GM23338 (cell line): ENCODE data around the gene FAM13A. TPM values are rescaled to one million over a fixed set of nuclear protein-coding genes. Genes with fewer than 3 reads are reported as not detected.

ENCODE experiments used
- ATAC-seq: fragments of 200-7000 bp; cut with Tn5 transposase; 3 replicates; pipeline ENCODE4 v1.9.1; 2020
- DNase-seq: peaks from one replicate; pipeline ENCODE4 v3.0.0-alpha.2; 2015; ENCODE audit warnings: low spot score
- H2AFZ ChIP-seq: fragments of 200-600 bp; sonication (generic); 2 replicates; pipeline ENCODE4 v1.8.0; 2016; ENCODE audit warnings: antibody characterized with exemption, mild to moderate bottlenecking, moderate library complexity
- H3F3A ChIP-seq: fragments of 200-600 bp; sonication (generic); replicated peaks from 2 replicates; pipeline ENCODE4 v1.8.0; 2017; ENCODE audit warnings: antibody characterized with exemption, mixed run types, low read depth
- H3K27ac ChIP-seq: fragments of 200-600 bp; sonication (generic); 2 replicates; pipeline ENCODE4 v1.6.1; 2016; ENCODE audit warnings: low read depth
- H3K27me3 ChIP-seq: fragments of 200-600 bp; sonication (generic); 2 replicates; pipeline ENCODE4 v1.8.0; 2016; ENCODE audit warnings: mild to moderate bottlenecking, mixed run types, moderate library complexity; ENCODE audit not compliant: insufficient read depth
- H3K36me3 ChIP-seq: fragments of 200-600 bp; sonication (generic); 2 replicates; pipeline ENCODE4 v1.8.0; 2016; ENCODE audit warnings: mild to moderate bottlenecking; ENCODE audit not compliant: insufficient read depth
- H3K4me1 ChIP-seq: fragments of 200-600 bp; sonication (generic); 2 replicates; pipeline ENCODE4 v1.8.0; 2016; ENCODE audit warnings: mild to moderate bottlenecking, moderate library complexity; ENCODE audit not compliant: insufficient read depth
- H3K4me2 ChIP-seq: fragments of 200-600 bp; sonication (generic); 2 replicates; pipeline ENCODE4 v1.7.1; 2017; ENCODE audit warnings: mixed run types
- H3K4me3 ChIP-seq: fragments of 200-600 bp; sonication (generic); 2 replicates; pipeline ENCODE4 v1.6.1; 2016; ENCODE audit warnings: mixed run types
- H3K79me2 ChIP-seq: fragments of 200-600 bp; sonication (generic); replicated peaks from 2 replicates; pipeline ENCODE4 v1.8.0; 2017; ENCODE audit warnings: mild to moderate bottlenecking; ENCODE audit not compliant: insufficient read depth
- H3K9me2 ChIP-seq: fragments of 200-600 bp; sonication (generic); 2 replicates; pipeline ENCODE4 v1.8.0; 2017; ENCODE audit not compliant: insufficient read depth
- H4K20me1 ChIP-seq: fragments of 200-600 bp; sonication (generic); replicated peaks from 2 replicates; pipeline ENCODE4 v1.8.0; 2017; ENCODE audit warnings: mild to moderate bottlenecking; ENCODE audit not compliant: insufficient read depth
- H3K27ac Mint-ChIP-seq: 2 replicates; pipeline ENCODE4 v1.8.0; 2020; ENCODE audit warnings: inconsistent platforms, mild to moderate bottlenecking, moderate library complexity, mixed read lengths
- H3K27me3 Mint-ChIP-seq: 3 replicates; pipeline ENCODE4 v1.8.0; 2022; ENCODE audit warnings: low read depth, mild to moderate bottlenecking, moderate library complexity, mixed read lengths, inconsistent platforms; ENCODE audit not compliant: insufficient read depth, poor library complexity
- H3K36me3 Mint-ChIP-seq: 3 replicates; pipeline ENCODE4 v1.8.0; 2021; ENCODE audit warnings: low read depth, mild to moderate bottlenecking, inconsistent platforms, moderate library complexity, mixed read lengths
- H3K4me1 Mint-ChIP-seq: 3 replicates; pipeline ENCODE4 v1.8.0; 2020; ENCODE audit warnings: mild to moderate bottlenecking, inconsistent platforms, mixed read lengths
- H3K4me3 Mint-ChIP-seq: 3 replicates; pipeline ENCODE4 v1.8.0; 2021; ENCODE audit warnings: moderate library complexity, mild to moderate bottlenecking, inconsistent platforms, mixed read lengths
- H3K9me3 Mint-ChIP-seq: 3 replicates; pipeline ENCODE4 v1.8.0; 2020; ENCODE audit warnings: moderate library complexity, mild to moderate bottlenecking, inconsistent platforms, mixed read lengths
- CTCF ChIP-seq, 2 experiments: fragments of 200-600 bp in 1 of 2; sonication (generic) in 1 of 2; conservative IDR thresholded peaks; 2 replicates each; pipeline versions ENCODE4 v1.5.1 to v1.6.1; 2016 to 2017; ENCODE audit warnings: antibody characterized with exemption in 2 of 2, low read depth in 2 of 2, mild to moderate bottlenecking in 2 of 2, moderate library complexity in 1 of 2
- EZH2 ChIP-seq: fragments of 200-600 bp; sonication (generic); IDR thresholded peaks from one replicate; pipeline ENCODE4 v1.8.0; 2017; ENCODE audit warnings: antibody characterized with exemption, mild to moderate bottlenecking, low read depth; ENCODE audit not compliant: unreplicated experiment
- EZH2phosphoT487 ChIP-seq: fragments of 200-600 bp; sonication (generic); IDR thresholded peaks from one replicate; pipeline ENCODE4 v1.8.1; 2018; ENCODE audit warnings: antibody characterized with exemption; ENCODE audit not compliant: unreplicated experiment
- JUNB ChIP-seq: IDR thresholded peaks from one replicate; pipeline ENCODE4 v1.6.1; 2016; ENCODE audit warnings: antibody characterized with exemption; ENCODE audit not compliant: unreplicated experiment
- NANOG ChIP-seq: IDR thresholded peaks from 2 replicates; pipeline ENCODE4 v1.6.1; 2016; ENCODE audit warnings: antibody characterized with exemption, borderline replicate concordance
- POLR2AphosphoS5 ChIP-seq: IDR thresholded peaks from 2 replicates; pipeline ENCODE4 v1.6.1; 2016; ENCODE audit warnings: antibody characterized with exemption, low read depth
- STAT1 ChIP-seq: IDR thresholded peaks from one replicate; pipeline ENCODE4 v1.6.1; 2016; ENCODE audit warnings: antibody characterized with exemption; ENCODE audit not compliant: unreplicated experiment
- ZNF462 ChIP-seq: fragments of 250-450 bp; sonication (Bioruptor Pico); IDR thresholded peaks from 2 replicates; pipeline ENCODE4 v1.5.0; 2020; ENCODE audit warnings: mild to moderate bottlenecking, moderate library complexity
- polyA plus RNA-seq: library from polyadenylated mRNA; unstranded; fragments of >200 nt; fragmentation: Nextera tagmentation; extraction: Ambion mirVana; gene quantifications from 2 replicates; pipeline ENCODE4 v1.2.1, GENCODE V29; 2016
- total RNA-seq: library from RNA; depleted of rRNA; stranded (reverse); fragments of >200 nt; shearing (Covaris generic); gene quantifications from 2 replicates; pipeline ENCODE4 v1.2.3, GENCODE V29; 2014
- TF ChIP-seq, protein P1 (sequence below): IDR thresholded peaks from one replicate; pipeline ENCODE4 v1.6.1; 2018; ENCODE audit warnings: antibody characterized with exemption; ENCODE audit not compliant: unreplicated experiment
- TF ChIP-seq, protein P2 (sequence below): IDR thresholded peaks from 2 replicates; pipeline ENCODE4 v1.6.1; 2016; ENCODE audit warnings: antibody characterized with exemption

FAM13A gene
- total and polyA plus RNA-seq, 2 experiments from 2014 or later, result 13.9 to 28.4 TPM

GRCh38 chr4:89001647-89002445 is 55.1 kb downstream of the FAM13A start:
- ATAC-seq (no peak), DNase-seq (no peak)
- Histone ChIP-seq H3K4me1 (no peaks in the 10 kb centered on the region), H3K9me2 (0 out of 2 replicates have a peak, but pooled peaks cover 7% of the 10 kb centered on the region), H3K36me3 (peaks cover 13% of the 10 kb centered on the region; the same call in 1 of the 2 replicates), H3K4me2 (no peak overlapping the region), H3K4me3 (no peak overlapping the region), H3K79me2 (no peaks in the 10 kb centered on the region), H4K20me1 (no peaks in the 10 kb centered on the region; the same call in 1 of the 2 replicates), H3K27me3 (no peaks in the 10 kb centered on the region), H2AFZ (no peak overlapping the region), H3F3A (no peaks in the 10 kb centered on the region), H3K27ac (no peak overlapping the region)
- H3K36me3 Mint-ChIP-seq, result peaks cover 21% of the 10 kb centered on the region
- peak overlapping the region; percentile 5; the same call in 1 of the 2 replicates for H3K27ac Mint-ChIP-seq
- TF ChIP-seq STAT1 (no peak), POLR2AphosphoS5 (no peak), ZNF462 (CRISPR knock-in tag) (no peak), JUNB (no peak), NANOG (no peak), EZH2phosphoT487 (no peak), EZH2 (no peak), CTCF (conservative IDR thresholded peaks at IDR 0.05; ENCODE audit: low read depth in 2 of 2) (no peak)
- TF ChIP-seq, protein P1, sequence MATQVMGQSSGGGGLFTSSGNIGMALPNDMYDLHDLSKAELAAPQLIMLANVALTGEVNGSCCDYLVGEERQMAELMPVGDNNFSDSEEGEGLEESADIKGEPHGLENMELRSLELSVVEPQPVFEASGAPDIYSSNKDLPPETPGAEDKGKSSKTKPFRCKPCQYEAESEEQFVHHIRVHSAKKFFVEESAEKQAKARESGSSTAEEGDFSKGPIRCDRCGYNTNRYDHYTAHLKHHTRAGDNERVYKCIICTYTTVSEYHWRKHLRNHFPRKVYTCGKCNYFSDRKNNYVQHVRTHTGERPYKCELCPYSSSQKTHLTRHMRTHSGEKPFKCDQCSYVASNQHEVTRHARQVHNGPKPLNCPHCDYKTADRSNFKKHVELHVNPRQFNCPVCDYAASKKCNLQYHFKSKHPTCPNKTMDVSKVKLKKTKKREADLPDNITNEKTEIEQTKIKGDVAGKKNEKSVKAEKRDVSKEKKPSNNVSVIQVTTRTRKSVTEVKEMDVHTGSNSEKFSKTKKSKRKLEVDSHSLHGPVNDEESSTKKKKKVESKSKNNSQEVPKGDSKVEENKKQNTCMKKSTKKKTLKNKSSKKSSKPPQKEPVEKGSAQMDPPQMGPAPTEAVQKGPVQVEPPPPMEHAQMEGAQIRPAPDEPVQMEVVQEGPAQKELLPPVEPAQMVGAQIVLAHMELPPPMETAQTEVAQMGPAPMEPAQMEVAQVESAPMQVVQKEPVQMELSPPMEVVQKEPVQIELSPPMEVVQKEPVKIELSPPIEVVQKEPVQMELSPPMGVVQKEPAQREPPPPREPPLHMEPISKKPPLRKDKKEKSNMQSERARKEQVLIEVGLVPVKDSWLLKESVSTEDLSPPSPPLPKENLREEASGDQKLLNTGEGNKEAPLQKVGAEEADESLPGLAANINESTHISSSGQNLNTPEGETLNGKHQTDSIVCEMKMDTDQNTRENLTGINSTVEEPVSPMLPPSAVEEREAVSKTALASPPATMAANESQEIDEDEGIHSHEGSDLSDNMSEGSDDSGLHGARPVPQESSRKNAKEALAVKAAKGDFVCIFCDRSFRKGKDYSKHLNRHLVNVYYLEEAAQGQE, result no peak
- TF ChIP-seq, protein P2, sequence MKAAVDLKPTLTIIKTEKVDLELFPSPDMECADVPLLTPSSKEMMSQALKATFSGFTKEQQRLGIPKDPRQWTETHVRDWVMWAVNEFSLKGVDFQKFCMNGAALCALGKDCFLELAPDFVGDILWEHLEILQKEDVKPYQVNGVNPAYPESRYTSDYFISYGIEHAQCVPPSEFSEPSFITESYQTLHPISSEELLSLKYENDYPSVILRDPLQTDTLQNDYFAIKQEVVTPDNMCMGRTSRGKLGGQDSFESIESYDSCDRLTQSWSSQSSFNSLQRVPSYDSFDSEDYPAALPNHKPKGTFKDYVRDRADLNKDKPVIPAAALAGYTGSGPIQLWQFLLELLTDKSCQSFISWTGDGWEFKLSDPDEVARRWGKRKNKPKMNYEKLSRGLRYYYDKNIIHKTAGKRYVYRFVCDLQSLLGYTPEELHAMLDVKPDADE, result no peak
- H3K4me3 Mint-ChIP-seq, result no peak overlapping the region
- H3K9me3 Mint-ChIP-seq, result no peaks in the 10 kb centered on the region
- peaks cover 1% of the 10 kb centered on the region for H3K27me3 Mint-ChIP-seq
- peaks cover 9% of the 10 kb centered on the region; the same call in 2 of the 3 replicates for H3K4me1 Mint-ChIP-seq
